ENCODE data around the gene APC. TPM values are rescaled to one million over a fixed set of nuclear protein-coding genes. Genes with fewer than 3 reads are reported as not detected.

The APC gene
- total RNA-seq, 1 donor: 67.0 TPM

- H3K4me3 ChIP-seq (ENCODE audit: insufficient read depth, low read length): peak overlapping the region; percentile 90
- H4K20me1 ChIP-seq (ENCODE audit: insufficient read depth, low read length): peaks cover 5% of the 10 kb centered on the region
- peak overlapping the region; percentile 93 for H3K4me2 ChIP-seq (ENCODE audit: insufficient read depth, low read length)
- H3K4me1 ChIP-seq (ENCODE audit: insufficient read depth, low read length): peaks cover 25% of the 10 kb centered on the region
- H3K9me3 ChIP-seq (ENCODE audit: low read depth, low read length): no peaks in the 10 kb centered on the region
- H2AFZ ChIP-seq (ENCODE audit: low read length): peak overlapping the region; percentile 97
- no peaks in the 10 kb centered on the region for H3K36me3 ChIP-seq (ENCODE audit: insufficient read depth, low read length)
- TF ChIP-seq, protein P1, sequence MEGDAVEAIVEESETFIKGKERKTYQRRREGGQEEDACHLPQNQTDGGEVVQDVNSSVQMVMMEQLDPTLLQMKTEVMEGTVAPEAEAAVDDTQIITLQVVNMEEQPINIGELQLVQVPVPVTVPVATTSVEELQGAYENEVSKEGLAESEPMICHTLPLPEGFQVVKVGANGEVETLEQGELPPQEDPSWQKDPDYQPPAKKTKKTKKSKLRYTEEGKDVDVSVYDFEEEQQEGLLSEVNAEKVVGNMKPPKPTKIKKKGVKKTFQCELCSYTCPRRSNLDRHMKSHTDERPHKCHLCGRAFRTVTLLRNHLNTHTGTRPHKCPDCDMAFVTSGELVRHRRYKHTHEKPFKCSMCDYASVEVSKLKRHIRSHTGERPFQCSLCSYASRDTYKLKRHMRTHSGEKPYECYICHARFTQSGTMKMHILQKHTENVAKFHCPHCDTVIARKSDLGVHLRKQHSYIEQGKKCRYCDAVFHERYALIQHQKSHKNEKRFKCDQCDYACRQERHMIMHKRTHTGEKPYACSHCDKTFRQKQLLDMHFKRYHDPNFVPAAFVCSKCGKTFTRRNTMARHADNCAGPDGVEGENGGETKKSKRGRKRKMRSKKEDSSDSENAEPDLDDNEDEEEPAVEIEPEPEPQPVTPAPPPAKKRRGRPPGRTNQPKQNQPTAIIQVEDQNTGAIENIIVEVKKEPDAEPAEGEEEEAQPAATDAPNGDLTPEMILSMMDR (IDR thresholded peaks at IDR 0.05; ENCODE audit: extremely low read depth, low read depth, low read length): no peak
- H3K79me2 ChIP-seq (ENCODE audit: insufficient read depth, low read length): peaks cover 56% of the 10 kb centered on the region
- peak overlapping the region; percentile 71 for H3K27ac ChIP-seq (ENCODE audit: low read depth, low read length)
- DNase-seq (ENCODE audit: insufficient read length, low spot score, missing footprints): no peak
- no peaks in the 10 kb centered on the region for H3K27me3 ChIP-seq (ENCODE audit: insufficient read depth, low read length)
These were observed 29.5 kb upstream of the APC start for GRCh38 chr5:112708103-112708622.

DNA sequence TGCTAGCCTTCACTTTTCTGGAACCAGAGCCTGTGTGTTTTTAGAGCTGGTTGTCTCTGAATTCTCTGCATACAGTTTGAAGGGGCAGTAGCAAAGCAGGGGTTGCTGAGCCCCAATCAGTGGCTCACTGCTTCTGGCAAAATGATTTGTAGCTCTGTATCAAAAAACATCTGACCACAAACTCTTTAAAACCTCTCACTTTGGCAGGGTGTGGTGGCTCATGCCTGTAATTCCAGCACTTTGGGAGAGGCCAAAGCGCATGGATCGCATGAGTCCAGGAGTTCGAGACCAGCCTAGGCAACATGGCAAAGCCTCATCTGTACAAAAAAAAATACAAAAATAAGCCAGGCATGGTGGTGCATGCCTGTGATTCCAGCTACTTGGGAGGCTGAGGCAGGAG is 28.3 kb upstream of the APC start:
- Histone ChIP-seq H3K36me3 (ENCODE audit: insufficient read depth, low read length) (no peaks in the 10 kb centered on the region), H3K9me3 (ENCODE audit: low read depth, low read length) (no peaks in the 10 kb centered on the region), H3K4me1 (ENCODE audit: insufficient read depth, low read length) (peaks cover 17% of the 10 kb centered on the region), H2AFZ (ENCODE audit: low read length) (no peak overlapping the region), H3K4me3 (ENCODE audit: insufficient read depth, low read length) (no peak overlapping the region), H3K27me3 (ENCODE audit: insufficient read depth, low read length) (no peaks in the 10 kb centered on the region), H3K4me2 (ENCODE audit: insufficient read depth, low read length) (peak overlapping the region; percentile 93), H4K20me1 (ENCODE audit: insufficient read depth, low read length) (peaks cover 7% of the 10 kb centered on the region), H3K27ac (ENCODE audit: low read depth, low read length) (no peak overlapping the region), H3K79me2 (ENCODE audit: insufficient read depth, low read length) (peaks cover 68% of the 10 kb centered on the region)
- DNase-seq (ENCODE audit: insufficient read length, low spot score, missing footprints): no peak
- TF ChIP-seq, protein P1 (IDR thresholded peaks at IDR 0.05; ENCODE audit: extremely low read depth, low read depth, low read length): no peak

DNA sequence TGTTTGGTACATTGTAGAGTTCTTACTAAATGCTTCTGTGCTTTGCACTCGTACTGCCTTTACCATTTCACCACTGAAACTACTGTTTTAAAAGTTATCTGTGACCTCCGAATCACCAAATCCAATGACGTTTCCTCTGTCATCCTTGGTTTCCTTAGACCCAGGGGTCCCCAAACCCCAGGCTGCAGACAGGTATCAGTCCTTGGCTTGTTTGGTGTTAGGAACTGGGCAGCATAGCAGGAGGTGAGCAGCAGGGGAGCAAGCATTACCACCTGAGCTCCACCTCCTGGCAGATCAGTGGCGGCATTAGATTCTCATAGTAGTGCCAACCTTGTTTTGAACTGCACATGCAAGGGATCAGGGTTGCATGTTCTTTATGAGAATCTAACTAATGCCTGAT is 26.8 kb upstream of the APC start:
- no peaks in the 10 kb centered on the region for H3K27me3 ChIP-seq (ENCODE audit: insufficient read depth, low read length)
- H3K36me3 ChIP-seq (ENCODE audit: insufficient read depth, low read length): no peaks in the 10 kb centered on the region
- H3K4me1 ChIP-seq (ENCODE audit: insufficient read depth, low read length): peaks cover 17% of the 10 kb centered on the region
- no peak overlapping the region for H3K4me2 ChIP-seq (ENCODE audit: insufficient read depth, low read length)
- no peak overlapping the region for H2AFZ ChIP-seq (ENCODE audit: low read length)
- H3K4me3 ChIP-seq (ENCODE audit: insufficient read depth, low read length): no peak overlapping the region
- TF ChIP-seq, protein P1 (IDR thresholded peaks at IDR 0.05; ENCODE audit: extremely low read depth, low read depth, low read length): no peak
- H3K27ac ChIP-seq (ENCODE audit: low read depth, low read length): no peak overlapping the region
- H3K9me3 ChIP-seq (ENCODE audit: low read depth, low read length): no peaks in the 10 kb centered on the region
- H4K20me1 ChIP-seq (ENCODE audit: insufficient read depth, low read length): peaks cover 7% of the 10 kb centered on the region
- DNase-seq (ENCODE audit: insufficient read length, low spot score, missing footprints): no peak
- H3K79me2 ChIP-seq (ENCODE audit: insufficient read depth, low read length): peaks cover 82% of the 10 kb centered on the region

DNA sequence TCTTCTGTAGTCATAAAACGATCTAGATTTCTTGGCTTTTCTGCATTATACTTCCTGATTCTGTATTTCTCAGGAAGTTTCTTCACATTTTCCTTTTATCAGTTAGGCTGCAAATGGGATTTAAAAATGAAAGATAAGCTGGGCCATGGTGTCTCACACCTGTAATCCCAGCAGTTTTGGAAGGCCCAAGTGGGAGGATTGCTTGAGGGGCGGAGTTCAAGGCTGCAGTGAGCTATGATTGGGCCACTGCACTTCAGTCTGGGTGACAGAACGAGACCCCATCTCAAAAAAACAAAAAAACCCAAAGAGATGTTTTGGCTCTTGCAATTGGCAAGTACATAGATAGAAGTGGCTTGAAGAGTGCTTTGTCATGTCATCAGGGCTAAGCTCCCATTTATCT is 26.2 kb upstream of the APC start:
- H2AFZ ChIP-seq (ENCODE audit: low read length): no peak overlapping the region
- no peaks in the 10 kb centered on the region for H3K9me3 ChIP-seq (ENCODE audit: low read depth, low read length)
- no peaks in the 10 kb centered on the region for H3K36me3 ChIP-seq (ENCODE audit: insufficient read depth, low read length)
- no peak for DNase-seq (ENCODE audit: insufficient read length, low spot score, missing footprints)
- peaks cover 86% of the 10 kb centered on the region for H3K79me2 ChIP-seq (ENCODE audit: insufficient read depth, low read length)
- H3K4me2 ChIP-seq (ENCODE audit: insufficient read depth, low read length): no peak overlapping the region
- peaks cover 17% of the 10 kb centered on the region for H3K4me1 ChIP-seq (ENCODE audit: insufficient read depth, low read length)
- H3K27me3 ChIP-seq (ENCODE audit: insufficient read depth, low read length): no peaks in the 10 kb centered on the region
- peaks cover 7% of the 10 kb centered on the region for H4K20me1 ChIP-seq (ENCODE audit: insufficient read depth, low read length)
- TF ChIP-seq, protein P1 (IDR thresholded peaks at IDR 0.05; ENCODE audit: extremely low read depth, low read depth, low read length): no peak
- no peak overlapping the region for H3K27ac ChIP-seq (ENCODE audit: low read depth, low read length)
- H3K4me3 ChIP-seq (ENCODE audit: insufficient read depth, low read length): no peak overlapping the region
